ENCODE data around the gene PTGER3.

DNA sequence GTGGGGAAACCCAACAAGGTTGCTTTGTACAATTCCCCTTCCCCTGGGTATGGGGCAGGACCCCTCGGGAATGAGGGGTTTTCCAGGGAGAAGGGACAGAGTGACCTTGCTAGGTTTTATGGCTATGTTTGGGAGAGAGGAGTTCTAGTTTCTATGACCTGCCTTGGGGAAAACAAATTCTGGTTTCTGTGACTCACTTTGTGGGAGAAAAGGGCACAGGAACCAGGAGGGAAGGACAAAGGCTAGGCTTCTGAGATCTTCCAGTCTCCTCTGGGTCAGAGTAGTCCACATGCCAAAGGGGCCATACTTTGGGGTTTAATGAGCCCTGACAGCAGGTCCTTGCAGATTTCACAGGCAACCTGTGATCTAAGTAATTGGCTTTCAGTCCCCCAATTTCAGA lies 5.5 kb upstream of the PTGER3 start:
- no peak for TF ChIP-seq POLR2AphosphoS5 (IDR thresholded peaks at IDR 0.05)
- TF ChIP-seq CTCF (IDR thresholded peaks at IDR 0.05) = no peak
- TF ChIP-seq POLR2A (IDR thresholded peaks at IDR 0.05) = no peak
- no peak for TF ChIP-seq EP300 (IDR thresholded peaks at IDR 0.05)

All from gastroesophageal sphincter (tissue), 3 donors.